CD14-positive monocyte (primary cell): Measurements from ENCODE around the gene RING1. TPM values are rescaled to one million over a fixed set of nuclear protein-coding genes. Genes with fewer than 3 reads are reported as not detected.

Experiments used
- DNase-seq, 3 donors: peaks; one replicate each; pipeline ENCODE4 v3.0.0-alpha.2; 2011 to 2022
- H2AFZ ChIP-seq: 2 replicates; pipeline ENCODE4 v1.6.0; 2012; ENCODE audit warnings: mild to moderate bottlenecking, low read depth, low read length, inconsistent platforms; ENCODE audit not compliant: insufficient read depth, poor library complexity, severe bottlenecking
- H3K27ac ChIP-seq, 2 donors: 1 replicate in 1 of 2; 2 replicates in 1 of 2; pipeline ENCODE4 v1.5.1; 2012 to 2013; ENCODE audit warnings: low read length in 2 of 2, control low read depth in 1 of 2, inconsistent platforms in 1 of 2, low read depth in 1 of 2, mild to moderate bottlenecking in 1 of 2
- H3K27me3 ChIP-seq, 2 donors: one replicate each; pipeline versions ENCODE4 v1.6.0 to v1.6.1; 2011 to 2013; ENCODE audit warnings: low read length in 2 of 2; ENCODE audit not compliant: control insufficient read depth in 2 of 2, insufficient read depth in 2 of 2
- H3K36me3 ChIP-seq, 2 donors: replicated peaks in 1 of 2; 1 replicate in 1 of 2; 2 replicates in 1 of 2; pipeline versions ENCODE4 v1.5.1 to v1.6.1; 2012 to 2013; ENCODE audit warnings: low read length in 2 of 2, control low read depth in 1 of 2, inconsistent platforms in 1 of 2, mild to moderate bottlenecking in 1 of 2; ENCODE audit not compliant: insufficient read depth in 2 of 2, control insufficient read depth in 1 of 2
- H3K4me1 ChIP-seq, 2 donors: 1 replicate in 1 of 2; 2 replicates in 1 of 2; pipeline versions ENCODE4 v1.5.1 to v1.6.1; 2012 to 2013; ENCODE audit warnings: low read length in 2 of 2, control low read depth in 1 of 2, inconsistent platforms in 1 of 2, mild to moderate bottlenecking in 1 of 2, moderate library complexity in 1 of 2; ENCODE audit not compliant: insufficient read depth in 2 of 2, control insufficient read depth in 1 of 2
- H3K4me2 ChIP-seq: replicated peaks from 2 replicates; pipeline ENCODE3; 2012; ENCODE audit warnings: low read length, moderate library complexity, mild to moderate bottlenecking; ENCODE audit not compliant: poor library complexity, severe bottlenecking; ENCODE audit errors: extremely low read depth
- H3K4me3 ChIP-seq, 3 experiments: fragments of 200-600 bp in 1 of 3; sonication (generic) in 1 of 3; replicated peaks in 1 of 3; 1 replicate in 2 of 3; 2 replicates in 1 of 3; pipeline ENCODE4 v1.5.1; 2011 to 2013; ENCODE audit warnings: low read length in 3 of 3, mild to moderate bottlenecking in 3 of 3, control low read depth in 2 of 3, low read depth in 2 of 3, inconsistent platforms in 1 of 3, moderate library complexity in 1 of 3
- H3K79me2 ChIP-seq: 2 replicates; pipeline ENCODE4 v1.6.0; 2012; ENCODE audit warnings: mild to moderate bottlenecking, control low read depth, inconsistent platforms, low read length, moderate library complexity; ENCODE audit not compliant: insufficient read depth
- H3K9ac ChIP-seq: 2 replicates; pipeline ENCODE4 v1.6.0; 2017; ENCODE audit warnings: low read length, mild to moderate bottlenecking; ENCODE audit not compliant: insufficient read depth, poor library complexity, severe bottlenecking
- H3K9me3 ChIP-seq, 2 donors: replicated peaks in 1 of 2; 1 replicate in 1 of 2; 2 replicates in 1 of 2; pipeline versions ENCODE4 v1.5.1 to v1.6.1; 2012 to 2013; ENCODE audit warnings: low read length in 2 of 2, control low read depth in 1 of 2; ENCODE audit not compliant: control insufficient read depth in 1 of 2, insufficient read depth in 1 of 2
- H4K20me1 ChIP-seq: 2 replicates; pipeline ENCODE4 v1.6.0; 2012; ENCODE audit warnings: mild to moderate bottlenecking, low read length, control low read depth, moderate library complexity; ENCODE audit not compliant: insufficient read depth
- H3K27ac Mint-ChIP-seq, 7 donors: one replicate each; pipeline ENCODE4 v1.8.0; 2020; ENCODE audit warnings: mild to moderate bottlenecking in 7 of 7, mixed read lengths in 7 of 7, moderate library complexity in 6 of 7, inconsistent platforms in 2 of 7
- H3K27me3 Mint-ChIP-seq, 3 donors: one replicate each; pipeline ENCODE4 v1.8.0; 2021 to 2022; ENCODE audit warnings: low read depth in 3 of 3, mild to moderate bottlenecking in 3 of 3, mixed read lengths in 3 of 3, moderate library complexity in 3 of 3, inconsistent platforms in 1 of 3
- H3K36me3 Mint-ChIP-seq, 2 donors: one replicate each; pipeline ENCODE4 v1.8.0; 2020; ENCODE audit warnings: mixed read lengths in 2 of 2, inconsistent platforms in 1 of 2, mild to moderate bottlenecking in 1 of 2
- H3K4me1 Mint-ChIP-seq: one replicate; pipeline ENCODE4 v1.8.0; 2020; ENCODE audit warnings: mild to moderate bottlenecking, mixed read lengths
- H3K4me3 Mint-ChIP-seq, 2 donors: one replicate each; pipeline ENCODE4 v1.8.0; 2020; ENCODE audit warnings: mild to moderate bottlenecking in 2 of 2, mixed read lengths in 2 of 2, moderate library complexity in 1 of 2
- H3K9me3 Mint-ChIP-seq, 7 donors: one replicate each; pipeline ENCODE4 v1.8.0; 2020 to 2022; ENCODE audit warnings: mixed read lengths in 7 of 7, mild to moderate bottlenecking in 6 of 7, moderate library complexity in 6 of 7, inconsistent platforms in 2 of 7
- WGBS: methylation state at CpG from one replicate; pipeline ENCODE4 v1.1.5; 2013; ENCODE audit warnings: missing lambda C conversion rate; ENCODE audit not compliant: insufficient coverage; 5-methylcytosine and 5-hydroxymethylcytosine counted together
- intact Hi-C, 2 donors: fragments of 100-400 bp; cut with micrococcal nuclease; formaldehyde crosslinking; loops; one replicate each; pipeline versions ENCODE4 v1.15.0 to v1.15.1; 2023
- polyA plus RNA-seq, 3 donors: library from polyadenylated mRNA; depleted of rRNA in 1 of 3; unstranded in 2 of 3; stranded (reverse) in 1 of 3; fragments of 300-500 nt in 2 of 3; fragments of >200 nt in 1 of 3; fragmentation: Illumina TruSeq in 2 of 3; gene quantifications; 1 replicate in 2 of 3; 2 replicates in 1 of 3; pipeline ENCODE4 v1.2.3, GENCODE V29; 2012 to 2021
- TF ChIP-seq, protein P1 (sequence below): fragments of 200-600 bp; IDR thresholded peaks from one replicate; pipeline ENCODE4 v1.8.0; 2022; ENCODE audit warnings: antibody characterized with exemption, mild to moderate bottlenecking

The RING1 gene
- polyA plus RNA-seq, 3 donors: 4.6 to 27.9 (median 5.7) TPM

DNA sequence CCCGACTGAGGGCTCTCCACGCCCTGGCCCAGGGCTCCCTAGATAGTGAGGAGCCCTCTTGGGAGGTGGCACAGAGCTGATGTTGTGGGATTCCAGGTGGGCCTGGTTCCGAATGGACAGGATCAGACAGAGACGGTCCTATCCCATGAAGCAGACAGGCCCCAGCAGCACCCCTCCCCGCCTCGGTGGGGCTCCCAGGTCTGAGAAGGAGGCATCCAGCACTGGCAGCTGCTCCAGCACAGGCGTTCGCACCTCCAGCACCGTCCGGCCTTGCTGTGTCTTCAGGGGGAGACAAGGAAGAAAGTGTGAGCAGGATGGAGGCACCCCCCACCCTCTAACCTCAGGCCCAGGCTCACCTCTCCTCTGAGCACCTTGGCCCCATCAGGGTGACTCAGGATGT, 44.8 kb upstream of the RING1 start:
- intact Hi-C loops: loop anchor here (5.0 to 10.0 kb wide), 2 partner anchors 81 to 84 kb away; no protein-coding TSS in a partner anchor
- no peak overlapping the region for H3K27ac ChIP-seq
- no peak overlapping the region for H3K27ac Mint-ChIP-seq

GRCh38 chr6:33164176-33164575, 44.1 kb upstream of the RING1 start:
- Mint-ChIP-seq H3K4me1 (peaks cover 23% of the 10 kb centered on the region), H3K27ac (no peak overlapping the region), H3K9me3 (no peaks in the 10 kb centered on the region), H3K27me3 (peaks cover 16 to 20% (median 16%) of the 10 kb centered on the region in 3 donors), H3K4me3 (no peak overlapping the region), H3K36me3 (no peaks in the 10 kb centered on the region)
- Histone ChIP-seq H3K4me3 (no peak overlapping the region), H2AFZ (no peak overlapping the region), H3K27me3 (no peaks in the 10 kb centered on the region), H3K9ac (no peak overlapping the region), H3K36me3 (no peaks in the 10 kb centered on the region), H3K4me2 (no peak overlapping the region), H4K20me1 (no peaks in the 10 kb centered on the region), H3K79me2 (no peaks in the 10 kb centered on the region), H3K9me3 (no peaks in the 10 kb centered on the region), H3K4me1 (peaks cover 17 to 24% of the 10 kb centered on the region in 2 donors), H3K27ac (no peak overlapping the region)
- no peak for DNase-seq
- WGBS: 77% methylated on average over 10 of the region's 10 CpGs
- intact Hi-C loops: loop anchor here (5.0 to 10.0 kb wide), 2 partner anchors 81 to 83 kb away; no protein-coding TSS in a partner anchor
- TF ChIP-seq, protein P1, sequence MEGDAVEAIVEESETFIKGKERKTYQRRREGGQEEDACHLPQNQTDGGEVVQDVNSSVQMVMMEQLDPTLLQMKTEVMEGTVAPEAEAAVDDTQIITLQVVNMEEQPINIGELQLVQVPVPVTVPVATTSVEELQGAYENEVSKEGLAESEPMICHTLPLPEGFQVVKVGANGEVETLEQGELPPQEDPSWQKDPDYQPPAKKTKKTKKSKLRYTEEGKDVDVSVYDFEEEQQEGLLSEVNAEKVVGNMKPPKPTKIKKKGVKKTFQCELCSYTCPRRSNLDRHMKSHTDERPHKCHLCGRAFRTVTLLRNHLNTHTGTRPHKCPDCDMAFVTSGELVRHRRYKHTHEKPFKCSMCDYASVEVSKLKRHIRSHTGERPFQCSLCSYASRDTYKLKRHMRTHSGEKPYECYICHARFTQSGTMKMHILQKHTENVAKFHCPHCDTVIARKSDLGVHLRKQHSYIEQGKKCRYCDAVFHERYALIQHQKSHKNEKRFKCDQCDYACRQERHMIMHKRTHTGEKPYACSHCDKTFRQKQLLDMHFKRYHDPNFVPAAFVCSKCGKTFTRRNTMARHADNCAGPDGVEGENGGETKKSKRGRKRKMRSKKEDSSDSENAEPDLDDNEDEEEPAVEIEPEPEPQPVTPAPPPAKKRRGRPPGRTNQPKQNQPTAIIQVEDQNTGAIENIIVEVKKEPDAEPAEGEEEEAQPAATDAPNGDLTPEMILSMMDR: no peak

More for the DNA sequence above, 44.8 kb upstream of the RING1 start:
- 90% methylated on average over 4 of the region's 10 CpGs for WGBS
- Histone ChIP-seq H2AFZ (no peak overlapping the region), H4K20me1 (no peaks in the 10 kb centered on the region), H3K4me3 (no peak overlapping the region), H3K4me2 (no peak overlapping the region), H3K4me1 (peaks cover 17 to 24% of the 10 kb centered on the region in 2 donors), H3K27me3 (no peaks in the 10 kb centered on the region), H3K79me2 (no peaks in the 10 kb centered on the region), H3K9ac (no peak overlapping the region), H3K9me3 (no peaks in the 10 kb centered on the region), H3K36me3 (no peaks in the 10 kb centered on the region)
- no peak for DNase-seq
- Mint-ChIP-seq H3K27me3 (peaks cover 16 to 17% (median 16%) of the 10 kb centered on the region in 3 donors), H3K4me3 (no peak overlapping the region), H3K4me1 (peaks cover 23% of the 10 kb centered on the region), H3K9me3 (no peaks in the 10 kb centered on the region), H3K36me3 (no peaks in the 10 kb centered on the region)
- TF ChIP-seq, protein P1: no peak
